Dedifferentiated amniotic fluid mesenchymal stem cell (primary cell): Measurements from ENCODE around the gene AGL.
"Not testable (repeated sequence)": the region's sequence is repeated elsewhere in the genome, so short reads cannot be mapped to it uniquely, and the experiment has no call there.

ENCODE experiments used
- DNase-seq: peaks from one replicate; pipeline ENCODE4 v3.0.0-alpha.2; 2016; ENCODE audit errors: extremely low spot score

Gene AGL

DNA sequence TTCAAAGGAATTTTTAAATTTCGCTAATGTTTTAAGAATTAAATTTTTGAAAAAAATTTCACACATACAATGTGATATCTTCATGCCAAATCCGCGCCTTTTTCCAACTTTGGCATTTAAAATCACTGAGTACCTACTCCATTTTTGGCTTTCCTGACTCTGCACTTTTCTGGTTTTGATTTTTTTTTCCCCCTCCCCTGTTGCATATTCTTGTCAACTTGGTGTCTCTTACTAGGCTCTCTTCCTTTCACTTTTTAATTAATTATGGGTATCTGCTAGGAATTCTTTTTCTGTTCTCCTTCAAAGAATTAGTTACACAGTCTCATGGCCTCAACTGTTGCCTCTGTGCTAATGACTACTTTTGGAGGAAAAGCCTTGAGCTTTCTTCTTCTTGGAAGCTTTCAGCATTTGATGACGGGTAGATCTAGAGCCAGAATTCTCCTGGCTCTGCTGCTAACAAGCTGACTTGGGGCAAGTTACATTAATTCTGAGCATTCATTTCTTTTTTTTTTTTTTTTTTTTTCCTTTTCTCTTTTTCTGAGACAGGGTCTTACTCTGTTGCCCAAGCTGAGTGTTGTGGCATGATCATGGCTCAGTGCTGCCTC lies 1.8 kb downstream of the AGL start:
- no peak for DNase-seq

DNA sequence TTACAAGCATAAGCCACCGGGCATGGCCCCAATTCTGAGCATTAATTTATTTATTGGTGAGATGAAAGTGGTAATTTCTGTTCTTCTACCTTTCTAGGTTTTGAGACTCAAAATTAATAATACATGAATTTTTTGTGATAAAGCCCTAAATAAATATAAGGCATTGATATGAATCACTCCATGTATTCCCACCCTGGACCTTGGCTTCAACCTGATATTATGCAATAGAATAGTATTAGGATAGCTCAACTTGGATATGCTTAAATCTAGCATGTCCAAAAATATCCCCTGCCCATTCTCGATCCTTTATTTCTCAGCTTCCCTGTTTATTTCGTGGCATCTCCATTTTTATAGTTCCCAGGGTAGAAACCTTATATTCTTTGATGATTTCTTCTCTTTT lies 2.5 kb downstream of the AGL start:
- DNase-seq, result no peak

DNA sequence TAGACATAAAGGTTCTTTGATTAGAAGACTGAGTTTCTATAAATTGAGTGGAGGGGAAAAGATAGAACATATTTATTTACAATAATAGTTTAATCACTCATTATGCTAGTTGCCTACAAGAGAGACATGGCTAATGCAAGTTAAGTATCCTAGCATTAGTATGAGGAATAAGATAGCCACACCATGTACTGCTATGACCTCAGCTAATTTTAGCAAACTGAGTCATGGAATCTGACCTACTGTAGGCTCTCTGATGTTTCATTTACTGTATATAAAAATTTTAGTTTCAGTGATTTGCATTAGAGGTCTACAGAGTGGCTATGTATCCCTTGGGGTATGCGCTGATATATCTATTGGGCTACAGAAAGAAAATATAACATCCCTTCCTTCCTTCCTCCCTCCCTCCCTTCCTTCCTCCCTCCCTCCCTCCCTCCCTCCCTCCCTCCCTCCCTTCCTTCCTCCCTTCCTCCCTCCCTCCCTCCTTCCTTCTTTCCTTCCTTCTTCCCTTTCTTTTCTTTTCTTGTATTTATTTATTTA lies 5.8 kb downstream of the AGL start:
- DNase-seq, result no peak

DNA sequence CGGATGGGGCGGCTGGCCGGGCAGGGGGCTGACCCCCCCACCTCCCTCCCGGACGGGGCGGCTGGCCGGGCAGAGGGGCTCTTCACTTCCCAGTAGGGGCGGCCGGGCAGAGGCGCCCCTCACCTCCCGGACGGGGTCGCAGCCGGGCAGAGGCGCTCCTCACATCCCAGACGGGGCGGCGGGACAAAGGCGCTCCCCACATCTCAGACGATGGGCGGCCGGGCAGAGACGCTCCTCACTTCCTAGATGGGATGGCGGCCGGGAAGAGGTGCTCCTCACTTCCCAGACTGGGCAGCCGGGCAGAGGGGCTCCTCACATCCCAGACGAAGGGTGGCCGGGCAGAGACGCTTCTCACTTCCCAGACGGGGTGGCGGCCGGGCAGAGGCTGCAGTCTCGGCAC lies 6.9 kb downstream of the AGL start:
- DNase-seq, result not testable (repeated sequence)

DNA sequence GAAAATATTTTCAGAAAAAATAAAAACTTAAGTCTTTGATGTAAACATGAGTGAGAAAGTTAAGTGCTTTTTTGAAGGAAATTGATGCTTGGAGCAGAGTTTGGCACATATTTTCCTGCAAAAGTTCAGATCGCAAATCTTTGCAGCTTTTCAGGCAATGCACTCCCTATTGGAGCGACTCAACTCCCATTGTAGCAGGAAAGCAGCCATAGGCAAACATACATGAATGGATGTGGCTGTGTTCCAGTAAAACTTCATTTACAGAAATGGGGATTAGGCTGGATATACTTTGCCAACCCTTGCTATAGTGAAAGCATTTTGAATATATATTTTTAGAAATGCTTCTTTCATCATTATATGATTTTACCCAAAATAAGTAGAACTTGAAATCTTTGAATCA lies 8.1 kb downstream of the AGL start:
- DNase-seq, result no peak

DNA sequence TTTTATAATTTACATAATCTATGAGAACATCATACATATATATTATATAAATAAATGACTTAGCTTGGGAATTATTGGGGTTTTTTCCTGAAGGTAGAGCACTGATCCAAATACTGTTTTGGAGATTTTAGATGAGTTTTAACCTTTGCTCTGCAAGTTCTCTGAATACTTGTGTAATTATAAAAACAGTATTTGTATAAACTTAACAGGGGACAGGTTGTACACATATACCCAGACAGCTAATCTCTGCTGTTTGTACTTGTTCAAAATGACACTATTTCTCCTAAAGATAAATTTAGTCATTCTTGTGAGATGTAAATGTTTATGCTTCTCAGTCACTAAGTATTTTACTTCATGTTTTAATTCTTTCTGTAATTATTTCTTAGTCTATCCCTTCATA lies 8.7 kb downstream of the AGL start:
- DNase-seq, result no peak

DNA sequence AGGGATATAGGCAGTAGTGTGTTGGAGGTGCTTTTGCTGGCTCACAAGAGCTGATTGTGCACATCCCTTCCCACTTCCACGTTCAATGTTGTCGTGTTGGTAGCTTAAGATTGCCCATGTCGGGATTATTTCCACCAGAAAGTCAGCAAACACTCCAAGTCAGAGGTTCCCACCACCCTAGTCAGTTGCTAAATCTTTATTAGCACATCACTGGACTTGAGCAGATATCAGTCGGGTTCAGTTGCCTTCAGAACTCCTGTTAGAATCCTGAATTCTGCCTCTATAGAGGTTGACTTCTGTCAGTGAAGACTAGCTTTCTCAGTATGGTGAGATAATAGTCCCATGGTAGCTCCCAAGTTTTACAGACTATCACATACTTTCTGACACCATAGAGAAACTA lies 10.5 kb downstream of the AGL start:
- DNase-seq, result no peak

DNA sequence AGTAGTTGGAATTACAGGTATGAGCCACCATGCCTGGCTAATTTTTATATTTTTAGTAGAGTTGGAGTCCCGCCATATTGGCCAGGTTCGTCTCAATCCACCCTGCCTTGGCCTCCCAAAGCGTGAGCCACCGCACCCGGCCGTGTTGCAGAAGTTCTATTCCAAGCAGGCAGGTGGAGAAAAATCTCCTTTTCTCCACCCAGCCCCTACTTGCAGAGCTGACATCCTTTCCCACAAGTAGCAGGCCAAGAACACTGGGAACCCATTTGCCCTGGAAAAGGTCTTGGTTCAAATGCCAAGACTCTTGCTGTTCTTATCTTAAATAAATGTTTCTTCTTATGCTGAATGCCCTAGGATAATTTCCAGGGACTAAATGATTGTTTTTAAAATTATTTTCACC lies 17.5 kb downstream of the AGL start:
- DNase-seq, result no peak

DNA sequence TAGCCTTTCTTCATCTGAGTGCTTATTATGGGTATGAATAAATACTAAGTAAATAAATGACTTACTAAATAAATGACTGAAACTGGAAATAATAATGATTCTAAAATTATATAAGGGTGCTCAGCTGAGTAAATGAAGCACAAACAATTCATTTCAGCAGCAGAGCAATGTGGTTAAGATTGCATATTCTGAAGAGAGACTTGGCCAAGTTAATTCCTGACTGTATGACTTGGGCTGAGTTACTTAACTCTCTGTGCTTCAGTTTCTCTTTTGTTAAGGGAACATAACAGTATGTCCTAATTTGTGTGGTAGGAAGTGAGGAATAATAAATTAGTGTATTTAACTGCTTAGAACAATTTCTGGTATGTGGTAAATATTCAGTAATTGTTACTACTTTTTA lies 19.1 kb downstream of the AGL start:
- peak; percentile 40 for DNase-seq

DNA sequence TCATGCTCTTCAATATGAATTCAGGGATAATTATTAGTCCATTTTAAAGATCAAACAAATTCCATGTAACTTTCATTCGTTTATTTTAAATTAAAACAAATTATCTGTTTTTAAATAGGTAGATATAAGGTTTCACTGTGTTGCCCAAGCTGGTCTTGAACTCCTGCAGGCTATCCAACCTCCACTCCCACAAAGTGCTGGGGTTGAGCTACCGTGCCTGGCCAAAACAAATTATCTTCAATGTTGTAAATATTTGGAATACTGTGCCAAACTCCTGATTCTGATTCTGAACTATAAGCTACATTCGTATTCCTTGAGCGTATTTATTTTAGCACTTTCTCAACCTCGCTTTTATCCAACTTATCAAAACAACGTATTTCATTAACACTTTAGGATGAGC lies 19.6 kb downstream of the AGL start:
- DNase-seq, result no peak

DNA sequence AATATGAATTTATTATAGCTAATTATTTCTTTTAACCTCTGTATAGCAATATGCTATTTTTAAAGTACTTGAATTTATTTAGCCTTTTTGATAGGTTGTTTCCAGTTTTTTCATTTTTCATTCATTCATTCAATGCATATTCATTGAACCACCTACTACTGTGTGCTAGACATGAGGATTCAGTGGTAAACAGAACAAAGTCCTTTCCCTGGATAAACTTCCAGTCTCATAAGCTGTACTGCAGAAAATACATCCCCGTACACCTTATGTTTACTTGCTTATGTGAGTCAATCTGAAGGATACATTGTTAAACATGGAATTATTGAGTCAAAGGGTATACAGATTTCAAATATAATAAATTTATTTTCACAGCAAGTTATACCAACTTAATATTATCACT lies 21.9 kb downstream of the AGL start:
- no peak for DNase-seq

DNA sequence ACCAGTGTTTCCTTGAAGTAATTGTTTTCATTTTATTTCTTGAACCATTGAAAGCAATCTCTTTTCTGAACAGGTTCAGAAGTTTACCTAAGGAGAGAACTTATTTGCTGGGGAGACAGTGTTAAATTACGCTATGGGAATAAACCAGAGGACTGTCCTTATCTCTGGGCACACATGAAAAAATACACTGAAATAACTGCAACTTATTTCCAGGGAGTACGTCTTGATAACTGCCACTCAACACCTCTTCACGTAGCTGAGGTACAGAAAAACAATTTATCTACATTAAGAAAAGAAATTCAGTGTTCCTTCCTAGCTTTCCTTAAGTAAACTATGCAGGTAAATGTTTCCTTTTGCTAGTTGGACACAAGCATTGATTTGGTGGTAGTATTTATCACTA lies 27.4 kb downstream of the AGL start:
- no peak for DNase-seq

DNA sequence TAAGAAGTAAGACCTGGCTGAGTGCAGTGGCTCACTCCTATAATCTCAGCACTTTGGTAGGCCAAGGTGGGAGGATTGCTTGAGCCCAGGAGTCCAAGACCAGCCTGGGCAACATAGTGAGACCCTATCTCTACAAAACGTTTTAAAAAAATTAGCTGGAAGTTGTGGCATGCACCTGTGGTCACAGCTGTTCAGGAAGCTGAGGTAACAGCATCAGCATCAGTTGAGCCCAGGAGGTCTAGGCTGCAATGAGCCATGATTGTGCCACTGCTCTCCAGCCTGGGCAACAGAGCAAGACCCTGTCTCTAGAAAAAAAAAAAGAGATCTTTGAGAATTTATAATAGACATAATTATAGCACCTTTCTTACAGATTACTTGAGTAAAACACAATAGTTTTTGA lies 36.0 kb downstream of the AGL start:
- no peak for DNase-seq

DNA sequence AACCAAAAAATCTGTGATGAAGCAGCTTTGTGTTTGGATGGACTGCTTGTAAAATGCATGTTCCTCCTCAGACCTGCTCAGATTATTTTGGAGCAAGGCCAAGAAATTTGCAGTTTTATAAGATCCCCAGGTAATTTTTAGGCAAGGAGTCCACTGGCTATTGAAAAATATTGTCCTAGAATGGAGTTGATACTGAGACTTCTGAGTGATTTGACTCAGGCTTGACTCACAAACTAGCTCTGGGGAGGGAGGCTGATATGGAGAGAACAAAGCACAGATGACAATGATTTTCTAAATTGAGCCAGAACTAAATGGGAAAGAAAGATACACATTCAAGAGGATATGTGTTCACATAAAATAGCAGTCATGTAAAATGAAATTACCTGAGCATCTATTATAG lies 36.7 kb downstream of the AGL start:
- no peak for DNase-seq

DNA sequence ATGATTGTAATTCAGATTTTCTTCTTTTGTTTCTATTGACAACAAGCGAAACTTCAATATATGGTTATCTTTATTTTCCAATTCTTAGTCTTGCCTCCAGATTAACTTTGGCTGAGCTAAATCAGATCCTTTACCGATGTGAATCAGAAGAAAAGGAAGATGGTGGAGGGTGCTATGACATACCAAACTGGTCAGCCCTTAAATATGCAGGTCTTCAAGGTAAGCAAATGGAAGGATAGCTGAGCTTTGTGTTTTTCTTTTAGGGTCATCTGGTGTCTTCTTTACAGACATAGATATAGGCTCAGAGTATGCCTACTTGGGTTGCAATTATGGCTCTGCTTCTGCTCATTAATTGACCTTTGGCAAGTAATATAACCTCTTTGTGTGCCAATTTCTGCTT lies 37.7 kb downstream of the AGL start:
- no peak for DNase-seq

DNA sequence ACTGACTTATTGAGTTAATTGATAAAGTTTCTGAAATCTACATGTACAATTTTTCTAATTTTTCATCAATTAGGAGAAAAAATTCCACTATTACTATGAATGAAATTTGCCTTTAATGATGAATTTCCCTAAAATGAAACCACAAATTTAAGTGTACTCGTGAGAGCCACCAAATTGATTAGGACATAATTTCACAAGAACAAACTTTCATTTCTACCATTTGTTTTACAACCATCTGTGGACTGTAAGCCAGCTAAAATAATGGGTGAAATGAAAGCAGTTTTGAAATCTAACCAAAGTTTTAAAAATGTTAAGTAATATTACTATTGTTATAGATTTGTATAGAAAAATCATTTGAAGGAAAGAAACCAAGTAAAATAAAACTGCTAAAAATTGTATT lies 41.8 kb downstream of the AGL start:
- DNase-seq, result no peak

DNA sequence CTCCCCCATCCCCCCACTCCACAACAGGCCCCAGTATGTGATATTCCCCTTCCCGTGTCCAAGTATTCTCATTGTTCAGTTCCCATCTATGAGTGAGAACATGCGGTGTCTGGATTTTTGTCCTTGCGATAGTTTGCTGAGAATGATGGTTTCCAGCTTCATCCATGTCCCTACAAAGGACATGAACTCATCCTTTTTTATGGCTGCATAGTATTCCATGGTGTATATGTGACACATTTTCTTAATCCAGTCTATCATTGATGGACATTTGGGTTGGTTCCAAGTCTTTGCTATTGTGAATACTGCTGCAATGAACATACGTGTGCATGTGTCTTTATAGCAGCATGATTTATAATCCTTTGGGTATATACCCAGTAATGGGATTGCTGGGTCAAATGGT lies 53.1 kb downstream of the AGL start:
- not testable (repeated sequence) for DNase-seq

DNA sequence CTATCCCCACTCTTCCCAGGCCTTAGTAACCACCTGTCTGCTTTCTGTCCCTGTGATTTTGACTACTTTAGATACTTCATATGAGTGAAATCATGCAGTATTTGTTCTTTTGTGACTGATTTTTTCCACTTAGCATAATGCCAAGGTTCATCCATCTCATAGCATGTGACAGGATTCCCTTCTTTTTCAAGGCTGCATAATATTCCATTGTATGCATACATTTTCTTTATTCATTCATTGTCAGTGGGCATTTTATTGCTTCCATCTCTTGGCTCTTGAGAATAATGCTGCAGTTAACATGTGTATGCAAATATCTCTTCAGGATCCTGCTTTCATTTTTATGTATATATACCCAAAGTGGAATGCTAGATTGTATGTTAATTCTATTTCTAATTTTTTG lies 56.4 kb downstream of the AGL start:
- no peak for DNase-seq

DNA sequence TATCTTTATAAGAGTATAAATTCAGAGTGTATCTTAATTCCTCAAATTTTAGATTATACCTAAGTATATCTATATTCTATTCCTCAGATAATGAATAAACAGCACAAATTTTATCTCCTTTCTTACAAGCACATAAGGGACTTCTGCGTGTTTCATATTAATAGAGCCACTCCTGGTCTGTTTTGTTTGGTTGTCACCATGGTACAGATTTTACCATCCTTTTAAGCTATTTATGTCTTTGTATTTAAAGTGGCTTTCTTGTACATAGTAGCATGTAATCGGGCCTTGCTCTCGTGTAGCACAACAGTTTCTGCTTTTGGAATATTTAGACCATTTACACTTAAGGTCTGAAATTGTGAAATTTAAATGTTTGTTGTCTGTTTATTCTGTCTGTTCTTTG lies 67.1 kb downstream of the AGL start:
- no peak for DNase-seq

DNA sequence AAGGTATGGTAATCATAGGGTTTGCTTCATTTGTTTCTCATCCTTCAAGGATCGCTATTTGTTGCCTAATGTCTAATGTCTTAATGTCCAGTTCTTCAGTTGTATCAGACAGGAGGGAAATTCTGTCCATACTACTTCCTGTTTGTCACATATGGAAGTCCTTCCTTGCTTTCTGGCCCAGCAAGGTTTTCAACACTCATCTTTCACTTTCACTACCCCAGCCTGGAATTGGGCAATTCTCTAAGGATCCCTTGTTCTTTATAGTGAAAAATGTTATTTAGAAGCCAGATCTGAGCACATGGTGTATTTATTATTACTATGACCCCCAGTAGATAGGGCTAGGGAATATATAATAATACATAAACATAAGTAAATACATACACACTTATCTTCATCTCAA lies 69.1 kb downstream of the AGL start:
- DNase-seq, result no peak

DNA sequence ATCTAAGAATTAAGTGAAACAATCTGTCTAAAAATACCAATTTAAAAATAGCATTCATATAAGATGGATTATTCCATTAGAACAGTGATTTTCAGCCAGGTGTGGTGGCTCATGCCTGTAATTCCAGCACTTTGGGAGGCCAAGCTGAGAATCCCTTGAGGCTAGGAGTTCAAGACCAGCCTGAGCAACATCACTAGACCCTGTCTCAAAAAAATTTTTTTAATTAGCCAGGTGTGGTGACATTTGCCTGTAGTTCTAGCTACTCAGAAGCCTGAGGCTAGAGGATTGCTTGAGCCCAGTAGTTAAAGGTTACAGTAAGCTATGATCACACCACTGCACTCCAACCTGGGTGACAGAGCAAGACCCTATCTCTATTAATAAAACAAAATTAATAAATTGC lies 84.6 kb downstream of the AGL start:
- DNase-seq, result no peak

DNA sequence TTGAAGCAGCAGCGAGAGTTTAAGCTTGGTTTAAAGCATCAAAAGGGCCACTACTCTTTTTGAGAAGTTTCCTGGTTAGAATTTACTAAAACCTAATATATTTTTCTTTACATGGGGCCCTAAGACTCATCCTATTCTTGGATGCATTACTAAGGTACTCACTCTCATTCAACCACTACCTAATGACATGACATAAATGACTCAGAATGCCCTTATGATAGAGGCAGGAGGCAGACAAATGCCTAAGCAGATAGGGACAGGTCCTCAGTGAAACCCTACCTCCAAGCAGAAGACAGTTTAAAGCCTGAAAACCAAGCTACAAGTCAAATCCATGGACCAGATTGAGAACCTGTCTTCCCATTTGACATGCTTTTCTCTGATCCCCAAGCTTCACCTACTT lies 85.4 kb downstream of the AGL start:
- DNase-seq, result no peak

DNA sequence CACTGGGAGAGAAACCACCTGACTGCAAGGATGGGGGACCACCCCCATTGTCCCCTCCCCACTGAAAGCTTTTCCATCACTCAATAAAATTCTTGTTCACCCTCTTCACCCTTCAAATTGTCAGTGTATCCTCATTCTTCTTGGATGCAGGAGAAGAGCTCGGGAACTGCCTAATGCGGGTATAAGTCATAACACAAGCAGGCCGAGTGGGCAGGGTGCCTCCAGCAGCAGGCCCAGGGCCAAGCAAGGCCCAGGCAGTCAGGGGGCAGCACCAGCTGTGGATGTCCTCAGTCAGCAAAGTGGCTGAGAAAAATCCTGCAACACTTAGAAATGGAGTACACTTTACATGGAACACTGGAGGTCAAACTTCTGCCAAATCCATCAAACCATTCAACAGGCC lies 85.9 kb downstream of the AGL start:
- no peak for DNase-seq

DNA sequence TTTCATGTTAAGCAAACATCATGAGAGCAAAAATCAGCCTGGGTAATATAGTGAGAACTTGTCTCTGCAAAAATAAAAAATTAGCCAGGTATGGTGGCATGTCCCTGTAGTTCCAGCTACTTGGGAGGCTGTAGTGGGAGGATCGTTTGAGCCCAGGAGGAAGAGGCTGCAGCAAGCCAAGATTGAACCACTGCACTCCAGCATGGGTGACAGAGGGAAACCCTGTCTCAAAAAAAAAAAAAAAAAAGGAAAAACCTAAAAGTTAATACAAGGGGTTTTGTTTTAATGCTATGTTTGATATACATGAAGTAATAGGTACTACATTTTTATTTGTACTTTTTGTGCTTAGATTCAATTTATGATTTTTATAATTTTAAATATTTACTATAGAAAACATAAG lies 92.6 kb downstream of the AGL start:
- DNase-seq, result no peak
